H1 (cell line): Measurements from ENCODE around the gene CAPG. TPM values are rescaled to one million over a fixed set of nuclear protein-coding genes. Genes with fewer than 3 reads are reported as not detected.

Source experiments
- HDAC2 ChIP-seq, 2 experiments: fragments of 300-600 bp in 1 of 2; sonication (generic) in 1 of 2; IDR thresholded peaks; 2 replicates each; pipeline ENCODE4 v1.6.1; 2011 to 2012; ENCODE audit warnings: low read depth in 2 of 2, low read length in 2 of 2, mild to moderate bottlenecking in 2 of 2, moderate library complexity in 2 of 2, borderline replicate concordance in 1 of 2, inconsistent platforms in 1 of 2
- polyA plus RNA-seq, 7 experiments: library from polyadenylated mRNA; depleted of rRNA in 3 of 7; stranded (reverse) in 5 of 7; unstranded in 2 of 7; fragments of >200 nt in 5 of 7; fragments of 200-250 nt in 2 of 7; gene quantifications; 1 replicate in 5 of 7; 2 replicates in 1 of 7; 4 replicates in 1 of 7; pipeline versions ENCODE4 v1.2.1 to v1.2.3, GENCODE V29; 2011 to 2013; ENCODE audit warnings: missing spikeins in 2 of 7, mixed read lengths in 2 of 7
- total RNA-seq: library from RNA; stranded (reverse); fragmentation: NEBNext Ultra II Directional; extraction: Animal tissue kit (Norgen Biotek cat#: 25700); gene quantifications from 2 replicates; pipeline ENCODE4 v1.2.1, GENCODE V29; 2021

The CAPG gene
- total and polyA plus RNA-seq, 2 of the 8 experiments (the other 6 are each of a cell fraction or from before 2014, with no cell fraction given), result 80.5 to 89.0 TPM

DNA sequence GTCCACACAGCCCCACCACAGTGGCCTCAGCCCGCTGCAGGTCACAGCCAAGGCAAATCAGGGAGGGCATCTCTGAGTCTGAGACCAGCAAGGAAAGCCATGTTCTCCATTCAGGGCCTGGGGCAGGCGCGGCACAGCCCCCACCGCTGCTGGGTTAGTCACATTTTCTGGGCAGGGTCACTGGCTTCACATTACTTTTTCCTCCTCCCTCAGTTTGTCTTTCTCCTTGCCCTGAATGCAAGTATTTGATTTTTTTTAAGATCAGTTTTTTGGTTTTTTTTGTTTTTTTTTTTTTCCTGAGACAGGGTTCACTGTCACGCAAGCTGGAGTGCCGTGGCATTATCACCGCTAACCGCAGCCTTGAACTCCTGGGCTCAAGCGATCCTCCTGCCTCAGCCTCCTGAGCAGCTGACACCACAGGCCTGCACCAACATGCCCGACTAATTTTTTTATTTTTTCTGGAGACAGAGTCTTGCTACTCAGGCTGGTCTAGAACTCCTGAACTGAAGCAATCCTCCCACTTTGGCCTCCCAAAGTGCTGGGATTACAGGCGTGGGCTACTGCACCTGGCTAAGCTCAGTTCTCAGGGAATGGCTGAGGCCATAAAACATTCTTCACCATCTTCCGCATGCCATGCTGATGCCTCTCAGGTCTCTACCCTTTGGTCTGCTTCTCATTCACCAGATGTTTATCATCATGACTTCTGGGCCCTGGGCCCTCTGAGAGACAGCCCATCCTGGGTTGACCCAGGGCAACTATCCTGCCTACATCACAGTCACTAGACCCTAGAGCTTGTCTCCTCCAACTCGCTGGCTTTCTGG lies 628 bp upstream of the CAPG start (continued):
- TF ChIP-seq HDAC2 (IDR thresholded peaks at IDR 0.05; ENCODE audit: borderline replicate concordance in 1 of 2, low read depth in 2 of 2, low read length in 2 of 2), result no peak
- TF ChIP-seq, all 59 proteins: peak for 0
